SU-DHL-6 (cell line): ENCODE measurements around the gene PDZRN3.

ENCODE experiments used
- H2AFZ ChIP-seq: fragments of 200-600 bp; sonication (generic); 2 replicates; pipeline ENCODE4 v1.6.1; 2014; ENCODE audit warnings: low read depth, mild to moderate bottlenecking, moderate library complexity, mixed read lengths, antibody characterized with exemption, low read length; ENCODE audit not compliant: severe bottlenecking
- H3F3A ChIP-seq: fragments of 200-600 bp; shearing (Covaris generic); 2 replicates; pipeline ENCODE4 v1.6.0; 2016; ENCODE audit warnings: antibody characterized with exemption, mild to moderate bottlenecking; ENCODE audit not compliant: insufficient read depth
- H3K27ac ChIP-seq: fragments of 200-600 bp; sonication (generic); 2 replicates; pipeline ENCODE4 v1.5.1; 2016; ENCODE audit warnings: low read depth, mild to moderate bottlenecking, low read length, moderate library complexity, mixed read lengths
- H3K27me3 ChIP-seq: fragments of 200-600 bp; sonication (generic), shearing (Covaris generic); 2 replicates; pipeline ENCODE4 v1.6.0; 2014; ENCODE audit warnings: mild to moderate bottlenecking, low read length
- H3K36me3 ChIP-seq: fragments of 200-600 bp; sonication (generic); 2 replicates; pipeline ENCODE4 v1.6.1; 2014; ENCODE audit warnings: mild to moderate bottlenecking, low read length, mixed read lengths
- H3K4me2 ChIP-seq: fragments of 300-600, 200-600 bp; shearing (Covaris generic), sonication (generic); 2 replicates; pipeline ENCODE4 v1.6.0; 2014; ENCODE audit warnings: low read length, low read depth, mild to moderate bottlenecking; ENCODE audit not compliant: poor library complexity, severe bottlenecking
- H3K4me3 ChIP-seq: fragments of 200-600 bp; sonication (generic); 2 replicates; pipeline ENCODE4 v1.5.1; 2014; ENCODE audit warnings: antibody characterized with exemption, low read length, mild to moderate bottlenecking, mixed read lengths; ENCODE audit not compliant: insufficient read depth, poor library complexity, severe bottlenecking
- H3K79me2 ChIP-seq: fragments of 200-600 bp; sonication (generic); 2 replicates; pipeline ENCODE4 v1.6.1; 2014; ENCODE audit warnings: mild to moderate bottlenecking, low read length, moderate library complexity; ENCODE audit not compliant: insufficient read depth
- H3K9ac ChIP-seq: fragments of 200-600 bp; sonication (generic); 2 replicates; pipeline ENCODE4 v1.7.0; 2014; ENCODE audit warnings: mild to moderate bottlenecking, low read length
- H3K9me2 ChIP-seq: fragments of 200-600 bp; sonication (generic); replicated peaks from 2 replicates; pipeline ENCODE4 v1.6.1; 2014; ENCODE audit warnings: low read length; ENCODE audit not compliant: insufficient read depth
- H3K9me3 ChIP-seq: fragments of 200-600 bp; sonication (generic); 2 replicates; pipeline ENCODE4 v1.6.1; 2014; ENCODE audit warnings: low read length, mixed read lengths; ENCODE audit not compliant: insufficient read depth
- H4K20me1 ChIP-seq: fragments of 200-600 bp; sonication (generic); 2 replicates; pipeline ENCODE4 v1.6.1; 2014; ENCODE audit warnings: low read depth, mild to moderate bottlenecking, antibody characterized with exemption, low read length, moderate library complexity, mixed read lengths
- EZH2phosphoT487 ChIP-seq: fragments of 200-600 bp; sonication (generic), shearing (Covaris generic); conservative IDR thresholded peaks from 2 replicates; pipeline ENCODE4 v1.6.1; 2018; ENCODE audit warnings: mild to moderate bottlenecking, antibody characterized with exemption, low read length, moderate library complexity, mixed read lengths
- TF ChIP-seq, protein P1 (sequence below): fragments of 200-600 bp; sonication (generic); IDR thresholded peaks from one replicate; pipeline ENCODE4 v1.5.1; 2017; ENCODE audit warnings: antibody characterized with exemption, mild to moderate bottlenecking, low read length, moderate library complexity; ENCODE audit not compliant: insufficient read depth, poor library complexity, severe bottlenecking

PDZRN3 gene

DNA sequence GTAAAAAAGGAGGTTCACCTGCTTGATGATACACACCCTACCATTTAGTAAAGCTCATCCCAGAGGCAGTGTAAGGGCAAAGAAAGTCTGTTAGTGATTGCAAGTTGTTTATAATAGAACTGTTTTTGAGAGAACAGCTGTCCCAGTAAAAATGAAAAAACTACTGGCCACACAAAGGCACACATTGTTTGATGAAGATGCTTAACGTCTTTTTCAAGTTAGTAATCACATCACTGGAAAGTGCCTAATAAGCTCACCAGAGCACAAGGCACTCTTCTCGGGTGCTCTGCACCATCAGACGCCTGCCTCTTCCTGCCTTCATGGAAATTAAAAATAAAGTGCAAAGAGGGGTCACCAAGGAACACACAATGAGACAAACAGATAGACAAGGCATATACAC, 186.9 kb downstream of the PDZRN3 start:
- no peaks in the 10 kb centered on the region for H4K20me1 ChIP-seq
- no peaks in the 10 kb centered on the region for H3K36me3 ChIP-seq
- no peaks in the 10 kb centered on the region for H3K9me2 ChIP-seq
- H3K27ac ChIP-seq = no peak overlapping the region
- H3K27me3 ChIP-seq = no peaks in the 10 kb centered on the region
- no peak overlapping the region for H3K4me2 ChIP-seq
- H3K4me3 ChIP-seq = no peak overlapping the region
- H3K9ac ChIP-seq = no peak overlapping the region
- H3F3A ChIP-seq = no peaks in the 10 kb centered on the region; the same call in 1 of the 2 replicates
- no peak overlapping the region for H2AFZ ChIP-seq
- TF ChIP-seq, protein P1, sequence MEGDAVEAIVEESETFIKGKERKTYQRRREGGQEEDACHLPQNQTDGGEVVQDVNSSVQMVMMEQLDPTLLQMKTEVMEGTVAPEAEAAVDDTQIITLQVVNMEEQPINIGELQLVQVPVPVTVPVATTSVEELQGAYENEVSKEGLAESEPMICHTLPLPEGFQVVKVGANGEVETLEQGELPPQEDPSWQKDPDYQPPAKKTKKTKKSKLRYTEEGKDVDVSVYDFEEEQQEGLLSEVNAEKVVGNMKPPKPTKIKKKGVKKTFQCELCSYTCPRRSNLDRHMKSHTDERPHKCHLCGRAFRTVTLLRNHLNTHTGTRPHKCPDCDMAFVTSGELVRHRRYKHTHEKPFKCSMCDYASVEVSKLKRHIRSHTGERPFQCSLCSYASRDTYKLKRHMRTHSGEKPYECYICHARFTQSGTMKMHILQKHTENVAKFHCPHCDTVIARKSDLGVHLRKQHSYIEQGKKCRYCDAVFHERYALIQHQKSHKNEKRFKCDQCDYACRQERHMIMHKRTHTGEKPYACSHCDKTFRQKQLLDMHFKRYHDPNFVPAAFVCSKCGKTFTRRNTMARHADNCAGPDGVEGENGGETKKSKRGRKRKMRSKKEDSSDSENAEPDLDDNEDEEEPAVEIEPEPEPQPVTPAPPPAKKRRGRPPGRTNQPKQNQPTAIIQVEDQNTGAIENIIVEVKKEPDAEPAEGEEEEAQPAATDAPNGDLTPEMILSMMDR = no peak
- TF ChIP-seq EZH2phosphoT487 = no peak
- H3K9me3 ChIP-seq = no peaks in the 10 kb centered on the region
- H3K79me2 ChIP-seq = peaks cover 2% of the 10 kb centered on the region; the same call in 1 of the 2 replicates

DNA sequence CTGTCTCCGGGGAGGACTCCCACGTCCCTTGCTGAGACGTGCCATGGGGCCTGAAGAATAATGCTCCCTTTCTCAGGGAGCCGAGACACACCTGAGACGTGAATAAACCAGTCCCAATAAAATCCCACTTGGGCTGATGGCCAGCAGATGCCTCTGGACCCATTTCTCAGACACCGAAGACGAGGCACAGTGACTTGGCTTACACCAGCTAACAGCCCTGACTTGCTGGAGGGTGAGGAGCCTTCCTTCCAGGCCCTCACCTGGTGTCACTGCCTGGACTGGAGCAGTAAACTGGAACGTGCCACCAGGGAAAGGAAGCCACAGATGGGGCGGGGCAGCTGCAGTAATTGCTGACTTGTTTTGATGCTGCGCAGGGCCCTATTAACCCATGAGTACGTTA, 189.7 kb downstream of the PDZRN3 start:
- Histone ChIP-seq H3K9ac (no peak overlapping the region), H3K4me2 (no peak overlapping the region), H3K9me2 (no peaks in the 10 kb centered on the region), H3K36me3 (no peaks in the 10 kb centered on the region), H3K9me3 (no peaks in the 10 kb centered on the region), H2AFZ (no peak overlapping the region), H3K4me3 (no peak overlapping the region), H3F3A (no peaks in the 10 kb centered on the region; the same call in 1 of the 2 replicates), H3K79me2 (peaks cover 30% of the 10 kb centered on the region), H3K27me3 (no peaks in the 10 kb centered on the region), H3K27ac (no peak overlapping the region), H4K20me1 (no peaks in the 10 kb centered on the region)
- TF ChIP-seq, protein P1 = no peak
- TF ChIP-seq EZH2phosphoT487 = no peak

DNA sequence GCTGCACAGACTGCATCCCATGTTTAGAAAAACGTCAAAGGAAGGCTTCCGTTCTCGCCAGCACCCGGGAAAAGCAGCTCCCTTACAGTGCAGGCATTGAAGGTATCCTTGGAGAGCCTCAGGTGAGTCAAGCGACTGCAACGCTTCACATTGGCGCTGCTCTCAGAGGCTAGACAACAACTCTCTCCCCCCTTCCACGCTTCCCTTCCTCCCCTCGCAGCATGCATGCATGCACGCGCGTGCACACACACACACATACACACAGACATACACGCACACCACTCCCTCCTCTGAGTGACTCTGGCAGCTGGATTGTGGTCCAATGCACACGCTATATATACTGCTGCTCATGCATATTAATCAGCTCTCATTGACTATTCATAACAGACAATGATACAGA, 191.1 kb downstream of the PDZRN3 start:
- H3K4me2 ChIP-seq = peak overlapping the region; percentile 74
- H3K27ac ChIP-seq = no peak overlapping the region
- H3K9me3 ChIP-seq = no peaks in the 10 kb centered on the region
- H3K27me3 ChIP-seq = no peaks in the 10 kb centered on the region
- no peaks in the 10 kb centered on the region for H3K9me2 ChIP-seq
- peak overlapping the region; percentile 51 for H3K4me3 ChIP-seq
- peaks cover 40% of the 10 kb centered on the region for H3K79me2 ChIP-seq
- no peaks in the 10 kb centered on the region; the same call in 1 of the 2 replicates for H3F3A ChIP-seq
- TF ChIP-seq EZH2phosphoT487 = no peak
- TF ChIP-seq, protein P1 = no peak
- no peaks in the 10 kb centered on the region for H3K36me3 ChIP-seq
- H2AFZ ChIP-seq = no peak overlapping the region
- peak overlapping the region; percentile 59 for H3K9ac ChIP-seq
- no peaks in the 10 kb centered on the region for H4K20me1 ChIP-seq
